Measurements from ENCODE around the gene ZMIZ2.

DNA sequence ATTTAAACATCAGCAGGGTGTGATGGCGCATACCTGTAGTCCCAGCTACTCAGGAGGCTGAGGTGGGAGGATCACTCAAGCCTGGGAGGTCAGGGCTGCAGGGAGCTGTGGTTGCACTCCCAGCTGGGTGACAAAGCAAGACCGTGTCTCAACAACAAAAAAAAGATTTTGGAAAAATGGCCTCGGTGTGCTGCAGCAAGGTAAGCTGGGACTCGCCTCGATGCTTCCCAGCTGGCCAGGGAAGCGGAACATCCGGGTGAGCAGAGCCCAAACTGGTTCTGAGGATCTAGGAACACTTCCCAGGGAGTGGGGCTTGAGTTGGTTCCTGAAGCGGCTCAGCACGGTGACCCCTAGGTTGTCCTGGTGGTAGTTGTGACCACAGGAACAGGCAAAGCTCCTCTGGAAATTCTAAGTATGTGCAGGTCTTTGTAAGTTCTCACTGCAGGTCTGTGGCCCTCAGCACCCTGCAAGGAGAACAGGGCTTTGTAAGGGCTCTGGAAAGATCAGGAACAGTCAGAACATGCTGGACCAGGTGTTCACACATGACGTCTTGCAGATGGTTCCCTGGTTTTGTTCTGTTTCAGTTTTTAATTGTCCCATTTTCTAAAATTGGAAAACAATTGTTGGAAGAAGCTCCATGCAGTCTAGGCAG, 38.6 kb upstream of the ZMIZ2 start:
- TF ChIP-seq, protein P1, sequence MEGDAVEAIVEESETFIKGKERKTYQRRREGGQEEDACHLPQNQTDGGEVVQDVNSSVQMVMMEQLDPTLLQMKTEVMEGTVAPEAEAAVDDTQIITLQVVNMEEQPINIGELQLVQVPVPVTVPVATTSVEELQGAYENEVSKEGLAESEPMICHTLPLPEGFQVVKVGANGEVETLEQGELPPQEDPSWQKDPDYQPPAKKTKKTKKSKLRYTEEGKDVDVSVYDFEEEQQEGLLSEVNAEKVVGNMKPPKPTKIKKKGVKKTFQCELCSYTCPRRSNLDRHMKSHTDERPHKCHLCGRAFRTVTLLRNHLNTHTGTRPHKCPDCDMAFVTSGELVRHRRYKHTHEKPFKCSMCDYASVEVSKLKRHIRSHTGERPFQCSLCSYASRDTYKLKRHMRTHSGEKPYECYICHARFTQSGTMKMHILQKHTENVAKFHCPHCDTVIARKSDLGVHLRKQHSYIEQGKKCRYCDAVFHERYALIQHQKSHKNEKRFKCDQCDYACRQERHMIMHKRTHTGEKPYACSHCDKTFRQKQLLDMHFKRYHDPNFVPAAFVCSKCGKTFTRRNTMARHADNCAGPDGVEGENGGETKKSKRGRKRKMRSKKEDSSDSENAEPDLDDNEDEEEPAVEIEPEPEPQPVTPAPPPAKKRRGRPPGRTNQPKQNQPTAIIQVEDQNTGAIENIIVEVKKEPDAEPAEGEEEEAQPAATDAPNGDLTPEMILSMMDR (IDR thresholded peaks at IDR 0.05) = no peak
- TF ChIP-seq POLR2A (IDR thresholded peaks at IDR 0.05; ENCODE audit: low read depth) = no peak
- TF ChIP-seq POLR2AphosphoS5 (IDR thresholded peaks at IDR 0.05) = no peak
- no peak for TF ChIP-seq EP300 (IDR thresholded peaks at IDR 0.05)

Data from esophagus muscularis mucosa (tissue), 4 donors.